SU-DHL-6 (cell line): ENCODE results near the gene PIAS3.
"Not testable (repeated sequence)": the region's sequence is repeated elsewhere in the genome, so short reads cannot be mapped to it uniquely, and the experiment has no call there.

Experiments used
- H2AFZ ChIP-seq: fragments of 200-600 bp; sonication (generic); 2 replicates; pipeline ENCODE4 v1.6.1; 2014; ENCODE audit warnings: low read depth, mild to moderate bottlenecking, moderate library complexity, mixed read lengths, antibody characterized with exemption, low read length; ENCODE audit not compliant: severe bottlenecking
- H3F3A ChIP-seq: fragments of 200-600 bp; shearing (Covaris generic); 2 replicates; pipeline ENCODE4 v1.6.0; 2016; ENCODE audit warnings: antibody characterized with exemption, mild to moderate bottlenecking; ENCODE audit not compliant: insufficient read depth
- H3K27ac ChIP-seq: fragments of 200-600 bp; sonication (generic); 2 replicates; pipeline ENCODE4 v1.5.1; 2016; ENCODE audit warnings: low read depth, mild to moderate bottlenecking, low read length, moderate library complexity, mixed read lengths
- H3K27me3 ChIP-seq: fragments of 200-600 bp; sonication (generic), shearing (Covaris generic); 2 replicates; pipeline ENCODE4 v1.6.0; 2014; ENCODE audit warnings: mild to moderate bottlenecking, low read length
- H3K36me3 ChIP-seq: fragments of 200-600 bp; sonication (generic); 2 replicates; pipeline ENCODE4 v1.6.1; 2014; ENCODE audit warnings: mild to moderate bottlenecking, low read length, mixed read lengths
- H3K4me2 ChIP-seq: fragments of 300-600, 200-600 bp; shearing (Covaris generic), sonication (generic); 2 replicates; pipeline ENCODE4 v1.6.0; 2014; ENCODE audit warnings: low read length, low read depth, mild to moderate bottlenecking; ENCODE audit not compliant: poor library complexity, severe bottlenecking
- H3K4me3 ChIP-seq: fragments of 200-600 bp; sonication (generic); 2 replicates; pipeline ENCODE4 v1.5.1; 2014; ENCODE audit warnings: antibody characterized with exemption, low read length, mild to moderate bottlenecking, mixed read lengths; ENCODE audit not compliant: insufficient read depth, poor library complexity, severe bottlenecking
- H3K79me2 ChIP-seq: fragments of 200-600 bp; sonication (generic); 2 replicates; pipeline ENCODE4 v1.6.1; 2014; ENCODE audit warnings: mild to moderate bottlenecking, low read length, moderate library complexity; ENCODE audit not compliant: insufficient read depth
- H3K9ac ChIP-seq: fragments of 200-600 bp; sonication (generic); 2 replicates; pipeline ENCODE4 v1.7.0; 2014; ENCODE audit warnings: mild to moderate bottlenecking, low read length
- H3K9me2 ChIP-seq: fragments of 200-600 bp; sonication (generic); replicated peaks from 2 replicates; pipeline ENCODE4 v1.6.1; 2014; ENCODE audit warnings: low read length; ENCODE audit not compliant: insufficient read depth
- H3K9me3 ChIP-seq: fragments of 200-600 bp; sonication (generic); 2 replicates; pipeline ENCODE4 v1.6.1; 2014; ENCODE audit warnings: low read length, mixed read lengths; ENCODE audit not compliant: insufficient read depth
- H4K20me1 ChIP-seq: fragments of 200-600 bp; sonication (generic); 2 replicates; pipeline ENCODE4 v1.6.1; 2014; ENCODE audit warnings: low read depth, mild to moderate bottlenecking, antibody characterized with exemption, low read length, moderate library complexity, mixed read lengths
- CTCF ChIP-seq: fragments of 200-600 bp; sonication (generic); IDR thresholded peaks from one replicate; pipeline ENCODE4 v1.5.1; 2017; ENCODE audit warnings: antibody characterized with exemption, mild to moderate bottlenecking, low read length, moderate library complexity; ENCODE audit not compliant: insufficient read depth, poor library complexity, severe bottlenecking
- EZH2phosphoT487 ChIP-seq: fragments of 200-600 bp; sonication (generic), shearing (Covaris generic); conservative IDR thresholded peaks from 2 replicates; pipeline ENCODE4 v1.6.1; 2018; ENCODE audit warnings: mild to moderate bottlenecking, antibody characterized with exemption, low read length, moderate library complexity, mixed read lengths

Gene PIAS3

DNA sequence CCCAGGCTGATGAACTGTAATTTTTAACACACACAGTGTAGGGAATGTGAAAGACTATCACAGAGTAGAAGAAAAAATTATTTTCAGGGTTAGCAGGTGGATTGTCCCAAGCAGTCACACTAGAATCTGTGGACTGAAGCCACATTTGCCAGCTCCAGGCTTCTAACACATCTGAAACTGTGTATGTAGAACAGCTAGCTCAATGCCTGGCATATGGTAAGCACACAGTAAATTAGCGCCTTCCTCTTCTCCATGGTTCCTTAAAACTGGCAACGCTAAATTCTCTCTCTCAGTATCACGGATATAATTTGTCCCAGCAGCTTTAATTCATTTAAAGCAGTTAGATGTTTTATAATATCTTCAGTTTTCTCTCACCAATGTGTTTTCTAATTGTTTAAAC is 15.8 kb downstream of the PIAS3 start:
- Histone ChIP-seq H3K4me3 (no peak overlapping the region), H3K9me2 (no peaks in the 10 kb centered on the region), H2AFZ (no peak overlapping the region), H3K9me3 (no peaks in the 10 kb centered on the region), H3K9ac (no peak overlapping the region), H3K27me3 (no peaks in the 10 kb centered on the region), H4K20me1 (no peaks in the 10 kb centered on the region), H3K79me2 (no peaks in the 10 kb centered on the region), H3K27ac (no peak overlapping the region), H3K36me3 (peaks cover 25% of the 10 kb centered on the region), H3K4me2 (no peak overlapping the region), H3F3A (peaks cover 29% of the 10 kb centered on the region)
- TF ChIP-seq CTCF (no peak), EZH2phosphoT487 (no peak)

DNA sequence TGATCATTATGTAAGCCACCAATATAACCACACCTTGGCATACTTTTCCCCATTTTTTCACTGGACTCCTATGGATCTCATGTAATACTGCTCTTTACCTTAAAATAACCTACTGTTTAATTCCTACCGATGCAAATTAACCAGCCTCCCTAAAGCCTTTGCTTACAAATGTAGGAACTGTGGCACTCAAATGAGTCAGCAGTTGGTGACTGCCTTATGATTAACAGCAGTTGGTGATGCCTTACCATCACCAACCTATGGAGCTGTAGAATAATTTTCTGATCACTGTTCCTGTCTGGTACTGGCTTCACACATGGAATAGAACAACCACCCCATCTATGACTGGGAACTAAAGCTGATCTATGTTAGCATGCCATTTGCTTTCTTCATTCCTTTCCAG is 21.2 kb downstream of the PIAS3 start:
- Histone ChIP-seq H3K9ac (no peak overlapping the region), H3K4me3 (no peak overlapping the region), H3K79me2 (no peaks in the 10 kb centered on the region), H3K9me3 (no peaks in the 10 kb centered on the region), H4K20me1 (no peaks in the 10 kb centered on the region), H3K36me3 (peaks cover 42% of the 10 kb centered on the region), H3K27me3 (no peaks in the 10 kb centered on the region), H3K9me2 (no peaks in the 10 kb centered on the region), H3K4me2 (no peak overlapping the region), H3K27ac (no peak overlapping the region), H3F3A (peaks cover 1% of the 10 kb centered on the region; the same call in 1 of the 2 replicates), H2AFZ (no peak overlapping the region)
- TF ChIP-seq CTCF (no peak), EZH2phosphoT487 (no peak)

DNA sequence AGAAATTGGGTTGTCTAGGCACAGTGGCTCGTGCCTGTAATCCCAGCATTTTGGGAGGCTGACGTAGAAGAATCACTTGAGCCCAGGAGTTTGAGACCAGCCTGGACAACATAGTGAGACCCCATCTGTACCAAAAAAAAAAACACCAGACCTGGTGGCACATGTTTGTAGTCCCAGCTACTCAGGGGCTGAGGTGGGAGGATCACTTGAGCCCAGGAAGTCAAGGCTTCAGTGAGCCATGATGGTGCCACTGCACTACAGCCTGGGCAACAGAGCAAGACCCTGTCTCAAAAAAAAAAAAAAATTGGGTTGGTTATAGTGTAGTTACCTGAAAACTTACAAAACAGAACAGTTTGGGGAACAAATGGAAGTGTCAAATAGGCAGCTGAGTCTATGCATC is 28.1 kb downstream of the PIAS3 start:
- H3K4me3 ChIP-seq, H3F3A ChIP-seq, H3K4me2 ChIP-seq, H3K9me3 ChIP-seq, H3K27ac ChIP-seq, H4K20me1 ChIP-seq, H2AFZ ChIP-seq, H3K9me2 ChIP-seq, H3K9ac ChIP-seq, H3K79me2 ChIP-seq, H3K27me3 ChIP-seq: not testable (repeated sequence)
- peaks cover 43% of the 10 kb centered on the region for H3K36me3 ChIP-seq

DNA sequence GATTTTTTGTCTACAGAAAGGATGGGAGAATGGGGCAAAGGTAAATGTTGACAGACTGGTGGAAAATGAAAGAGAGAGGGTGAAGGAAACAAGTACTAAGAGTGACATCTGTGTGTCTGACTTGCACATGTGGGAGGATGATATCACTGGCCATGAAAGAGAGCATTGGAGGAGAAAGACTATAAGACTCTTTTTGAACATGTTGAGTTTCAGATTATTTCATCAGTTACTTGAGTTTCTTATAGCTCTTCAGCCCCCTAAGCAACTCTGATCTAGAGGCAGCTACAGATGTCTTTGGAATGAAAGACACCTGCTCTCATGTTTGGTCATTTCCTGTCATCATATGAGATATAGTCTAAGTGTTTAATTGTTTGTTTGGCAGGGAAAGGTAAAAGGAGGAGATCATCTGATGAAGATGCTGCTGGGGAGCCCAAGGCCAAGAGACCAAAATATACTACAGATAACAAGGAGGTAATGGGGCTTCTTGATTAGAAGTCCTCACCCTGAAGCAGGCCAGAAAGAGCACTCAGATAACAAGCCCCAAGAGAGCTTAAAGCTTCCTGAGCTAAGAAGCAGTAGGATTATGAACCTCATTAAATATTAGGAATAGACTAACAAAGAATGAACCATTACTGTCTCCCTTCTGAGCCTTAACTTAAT is 30.4 kb downstream of the PIAS3 start:
- no peak overlapping the region for H2AFZ ChIP-seq
- TF ChIP-seq CTCF (no peak), EZH2phosphoT487 (no peak)
- peaks cover 25% of the 10 kb centered on the region for H3K79me2 ChIP-seq
- no peaks in the 10 kb centered on the region for H3K27me3 ChIP-seq
- H3K4me3 ChIP-seq = no peak overlapping the region
- no peak overlapping the region for H3K27ac ChIP-seq
- no peaks in the 10 kb centered on the region for H3K9me3 ChIP-seq
- H3K9me2 ChIP-seq = no peaks in the 10 kb centered on the region
- no peak overlapping the region for H3K9ac ChIP-seq
- H3K36me3 ChIP-seq = peaks cover 45% of the 10 kb centered on the region
- H3F3A ChIP-seq = no peaks in the 10 kb centered on the region
- H3K4me2 ChIP-seq = no peak overlapping the region
- H4K20me1 ChIP-seq = no peaks in the 10 kb centered on the region
